ENCODE results near the gene KRTAP6-3.
A peak's percentile ranks its signal among the peaks of the same experiment; 100 is the strongest.

The KRTAP6-3 gene

GRCh38 chr21:30592140-30592539 is at the start of gene KRTAP6-3:
TSS of gene KRTAP6-3 (plus strand) at chr21:30592440. CDS start at chr21:30592446, 6 bp downstream.
- DNase-seq: no peak

- DNase-seq: no peak
These were observed 39.5 kb upstream of the KRTAP6-3 start for GRCh38 chr21:30552782-30553181.

GRCh38 chr21:30555095-30555494 is 37.1 kb upstream of the KRTAP6-3 start:
- no peak for DNase-seq

- no peak for DNase-seq
These were observed 30.9 kb upstream of the KRTAP6-3 start, which contains the start of gene KRTAP19-7 for GRCh38 chr21:30561264-30561895. TSS of gene KRTAP19-7 (minus strand) at chr21:30561314. CDS start at chr21:30561289, 25 bp downstream.

- DNase-seq: no peak
These were observed 30.3 kb upstream of the KRTAP6-3 start for GRCh38 chr21:30561957-30562356.

GRCh38 chr21:30563072-30563471 is 29.2 kb upstream of the KRTAP6-3 start:
- no peak for DNase-seq

GRCh38 chr21:30563630-30564029 is 28.6 kb upstream of the KRTAP6-3 start:
- DNase-seq: no peak

- DNase-seq: no peak
These were observed 24.6 kb upstream of the KRTAP6-3 start for GRCh38 chr21:30567617-30568016.

GRCh38 chr21:30577766-30578165 is 14.5 kb upstream of the KRTAP6-3 start:
- peak; percentile 1 for DNase-seq

- no peak for DNase-seq
These were observed 12.9 kb upstream of the KRTAP6-3 start for GRCh38 chr21:30579346-30579745.

GRCh38 chr21:30580132-30580531 is 12.1 kb upstream of the KRTAP6-3 start:
- DNase-seq: no peak

- DNase-seq: no peak
These were observed 9.4 kb upstream of the KRTAP6-3 start for GRCh38 chr21:30582870-30583269.

GRCh38 chr21:30590297-30590696 is 1.9 kb upstream of the KRTAP6-3 start, which contains the start of gene KRTAP22-2:
TSS of gene KRTAP22-2 (minus strand) at chr21:30590397.
- DNase-seq: no peak

GRCh38 chr21:30598802-30599201 is 6.6 kb downstream of the KRTAP6-3 start, which contains the start of gene KRTAP6-2:
TSS of gene KRTAP6-2 (minus strand) at chr21:30598902. CDS start at chr21:30598874, 28 bp downstream.
- DNase-seq: no peak

GRCh38 chr21:30600787-30601186 is 8.5 kb downstream of the KRTAP6-3 start, which contains the start of gene KRTAP22-1:
TSS of gene KRTAP22-1 (plus strand) at chr21:30601087.
- no peak for DNase-seq

GRCh38 chr21:30605968-30606367 is 13.7 kb downstream of the KRTAP6-3 start:
- no peak for DNase-seq

- DNase-seq: no peak
These were observed 19.9 kb downstream of the KRTAP6-3 start for GRCh38 chr21:30612132-30612531.

- no peak for DNase-seq
These were observed 21.6 kb downstream of the KRTAP6-3 start, which contains the start of gene KRTAP6-1 for GRCh38 chr21:30613836-30614235. TSS of gene KRTAP6-1 (minus strand) at chr21:30613930. CDS start at chr21:30613904, 26 bp downstream.

GRCh38 chr21:30615199-30615598 is 23.0 kb downstream of the KRTAP6-3 start:
- DNase-seq: no peak

GRCh38 chr21:30616125-30616524 is 23.9 kb downstream of the KRTAP6-3 start, which contains the start of gene KRTAP20-1:
TSS of gene KRTAP20-1 (plus strand) at chr21:30616425. CDS start at chr21:30616455, 30 bp downstream.
- DNase-seq: no peak

- no peak for DNase-seq
These were observed 27.8 kb downstream of the KRTAP6-3 start for GRCh38 chr21:30620080-30620479.

GRCh38 chr21:30620522-30620921 is 28.3 kb downstream of the KRTAP6-3 start, which contains the start of gene KRTAP20-4:
TSS of gene KRTAP20-4 (plus strand) at chr21:30620627.
- no peak for DNase-seq

GRCh38 chr21:30623362-30623761 is 31.1 kb downstream of the KRTAP6-3 start:
- no peak for DNase-seq

- DNase-seq: no peak
These were observed 33.4 kb downstream of the KRTAP6-3 start for GRCh38 chr21:30625449-30626165.

All from fibroblast of skin of right biceps (primary cell).